ENCODE measurements around the gene COL16A1.

Gene COL16A1

DNA sequence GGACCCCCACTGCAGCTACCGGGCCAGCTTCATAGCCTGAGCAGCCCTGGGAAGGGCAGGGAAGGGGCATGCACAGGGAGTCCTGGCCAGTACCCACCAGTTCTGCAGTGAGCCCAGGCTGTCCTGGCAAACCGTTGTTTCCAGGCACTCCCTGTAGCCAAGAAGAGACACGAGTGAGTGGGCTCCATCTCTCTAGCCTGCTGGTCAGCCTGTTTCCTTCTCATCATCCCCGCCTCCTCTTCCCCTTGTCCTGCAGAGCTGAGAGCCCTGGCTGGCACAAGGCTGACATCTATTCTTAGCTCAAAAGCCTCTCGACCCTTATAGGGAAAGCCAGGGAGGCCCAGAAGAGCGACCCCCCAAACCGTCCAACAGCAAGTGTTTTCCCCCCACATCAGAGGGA, 28.7 kb downstream of the COL16A1 start:
- no peak for DNase-seq (ENCODE audit: low read depth)
- no peak overlapping the region for H3K4me3 ChIP-seq (ENCODE audit: control insufficient read depth, low read depth, low read length)
- TF ChIP-seq, protein P1, sequence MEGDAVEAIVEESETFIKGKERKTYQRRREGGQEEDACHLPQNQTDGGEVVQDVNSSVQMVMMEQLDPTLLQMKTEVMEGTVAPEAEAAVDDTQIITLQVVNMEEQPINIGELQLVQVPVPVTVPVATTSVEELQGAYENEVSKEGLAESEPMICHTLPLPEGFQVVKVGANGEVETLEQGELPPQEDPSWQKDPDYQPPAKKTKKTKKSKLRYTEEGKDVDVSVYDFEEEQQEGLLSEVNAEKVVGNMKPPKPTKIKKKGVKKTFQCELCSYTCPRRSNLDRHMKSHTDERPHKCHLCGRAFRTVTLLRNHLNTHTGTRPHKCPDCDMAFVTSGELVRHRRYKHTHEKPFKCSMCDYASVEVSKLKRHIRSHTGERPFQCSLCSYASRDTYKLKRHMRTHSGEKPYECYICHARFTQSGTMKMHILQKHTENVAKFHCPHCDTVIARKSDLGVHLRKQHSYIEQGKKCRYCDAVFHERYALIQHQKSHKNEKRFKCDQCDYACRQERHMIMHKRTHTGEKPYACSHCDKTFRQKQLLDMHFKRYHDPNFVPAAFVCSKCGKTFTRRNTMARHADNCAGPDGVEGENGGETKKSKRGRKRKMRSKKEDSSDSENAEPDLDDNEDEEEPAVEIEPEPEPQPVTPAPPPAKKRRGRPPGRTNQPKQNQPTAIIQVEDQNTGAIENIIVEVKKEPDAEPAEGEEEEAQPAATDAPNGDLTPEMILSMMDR (IDR thresholded peaks at IDR 0.05; ENCODE audit: control insufficient read depth, insufficient read depth, low read depth, low read length, missing control alignments): no peak

DNA sequence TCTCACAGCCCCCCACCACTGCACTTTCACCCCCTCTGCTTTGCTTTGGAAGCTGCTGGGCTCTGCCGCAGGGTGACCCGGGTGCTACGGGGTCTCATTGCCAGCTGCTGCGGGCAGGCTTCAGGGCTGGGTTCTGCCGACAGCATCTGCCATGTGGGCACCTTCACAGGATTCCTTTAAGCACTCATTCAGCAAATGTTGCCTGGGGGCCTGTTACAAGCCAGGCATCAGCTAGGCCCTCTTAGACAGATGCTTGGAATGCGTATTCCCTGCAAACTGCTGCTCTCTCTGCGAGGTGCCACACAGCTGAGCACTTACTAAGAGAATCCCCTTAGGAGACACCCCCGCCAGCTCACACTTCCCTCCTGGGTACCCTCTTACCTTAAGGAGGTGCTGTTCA, 29.2 kb downstream of the COL16A1 start:
- TF ChIP-seq, protein P1 (IDR thresholded peaks at IDR 0.05; ENCODE audit: control insufficient read depth, insufficient read depth, low read depth, low read length, missing control alignments): no peak
- H3K4me3 ChIP-seq (ENCODE audit: control insufficient read depth, low read depth, low read length): no peak overlapping the region
- no peak for DNase-seq (ENCODE audit: low read depth)

DNA sequence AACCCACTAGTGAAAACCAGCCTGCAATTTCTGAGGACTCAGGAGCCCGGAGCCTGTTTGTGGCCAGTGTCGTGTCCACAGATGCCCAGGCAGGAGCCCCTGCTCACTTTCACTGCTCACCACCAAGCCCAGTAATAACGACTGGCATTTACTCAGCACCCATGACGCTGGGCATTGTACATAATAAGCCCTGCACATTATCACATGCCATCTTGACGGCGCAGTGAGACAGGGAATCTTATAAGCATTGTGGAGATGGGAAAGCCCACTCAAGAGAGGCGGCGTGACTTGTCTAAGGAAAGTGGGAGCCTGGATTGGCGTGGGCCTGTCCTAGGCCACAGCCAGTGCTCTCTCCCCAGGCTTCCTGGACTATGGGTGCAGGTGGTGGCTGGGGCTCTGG, 30.4 kb downstream of the COL16A1 start:
- TF ChIP-seq, protein P1 (IDR thresholded peaks at IDR 0.05; ENCODE audit: control insufficient read depth, insufficient read depth, low read depth, low read length, missing control alignments): no peak

DNA sequence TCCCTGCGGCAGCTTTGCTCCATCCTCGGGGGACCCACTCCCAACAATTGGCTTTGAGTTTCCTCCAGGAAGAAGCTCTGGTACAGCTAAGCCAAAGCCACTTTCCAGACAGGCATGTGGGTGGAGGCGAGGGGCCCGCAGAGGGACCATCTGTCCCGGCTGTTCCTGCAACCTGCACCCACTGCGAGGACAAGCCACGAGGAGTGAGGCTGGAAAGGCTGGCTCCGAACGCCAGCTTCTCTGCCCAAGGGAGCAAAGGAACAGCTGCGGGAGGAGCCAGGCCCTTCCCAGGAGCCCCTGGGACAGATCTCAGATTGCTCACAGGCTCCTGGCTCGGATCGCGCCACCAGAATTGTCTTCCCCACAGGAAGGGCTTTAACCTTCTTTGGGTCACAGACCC, 30.8 kb downstream of the COL16A1 start:
- no peak for DNase-seq (ENCODE audit: low read depth)
- TF ChIP-seq, protein P1 (IDR thresholded peaks at IDR 0.05; ENCODE audit: control insufficient read depth, insufficient read depth, low read depth, low read length, missing control alignments): no peak

More for the DNA sequence above, 30.4 kb downstream of the COL16A1 start:
- DNase-seq (ENCODE audit: low read depth): no peak
- H3K4me3 ChIP-seq (ENCODE audit: control insufficient read depth, low read depth, low read length): no peak overlapping the region

DNA sequence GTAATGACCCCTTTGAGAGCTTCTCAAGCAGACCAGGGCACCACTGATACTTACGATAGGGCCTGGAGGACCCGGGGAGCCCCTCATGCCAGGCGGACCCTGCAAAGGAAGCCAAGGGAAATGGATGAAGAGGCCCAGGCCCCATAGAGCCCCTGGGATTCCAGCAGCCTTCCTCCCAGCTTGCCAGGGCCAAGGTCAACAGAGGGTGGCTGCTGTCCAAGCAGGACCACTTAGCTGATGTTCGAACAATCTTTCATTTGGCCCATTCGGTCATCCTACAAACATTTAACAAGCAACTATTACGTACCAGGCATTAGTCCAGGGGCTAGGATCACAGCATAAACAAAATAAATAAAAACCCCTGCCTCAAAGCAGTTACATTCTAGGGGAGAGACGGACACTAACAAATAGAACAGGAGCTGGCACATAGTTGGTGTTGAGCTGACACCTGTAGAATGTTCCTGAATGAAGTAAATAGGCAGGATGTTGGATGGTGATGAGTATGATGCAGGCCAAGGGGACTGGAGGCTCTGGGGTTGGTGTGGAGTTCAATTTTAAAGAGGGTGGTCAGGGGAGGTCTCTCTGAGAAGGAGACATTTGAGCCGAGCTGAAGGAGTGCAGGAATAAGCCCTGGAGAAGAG, 32.1 kb downstream of the COL16A1 start:
- TF ChIP-seq, protein P1 (IDR thresholded peaks at IDR 0.05; ENCODE audit: control insufficient read depth, insufficient read depth, low read depth, low read length, missing control alignments): no peak

More for the DNA sequence above, 30.8 kb downstream of the COL16A1 start:
- no peak overlapping the region for H3K4me3 ChIP-seq (ENCODE audit: control insufficient read depth, low read depth, low read length)

DNA sequence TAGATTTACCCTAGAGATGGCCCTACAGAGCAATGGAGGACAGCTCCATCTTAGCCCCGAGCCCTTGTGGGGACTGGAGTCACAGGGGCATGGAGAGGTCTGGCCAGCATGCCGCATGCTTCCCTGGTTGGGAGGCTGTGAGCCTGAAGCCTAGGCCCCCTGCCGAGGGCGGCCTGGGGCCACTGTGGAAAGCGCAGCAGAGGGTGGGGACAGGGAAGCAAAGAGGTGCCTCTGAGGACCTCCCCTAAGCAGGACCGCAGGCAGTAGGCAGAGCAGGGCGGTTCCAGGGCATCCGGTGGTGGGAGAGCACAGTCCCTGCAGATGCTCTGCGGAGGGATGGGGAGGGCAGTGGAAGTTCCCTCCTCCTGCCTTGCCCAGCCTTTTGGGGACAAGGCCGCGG, 32.7 kb downstream of the COL16A1 start:
- TF ChIP-seq, protein P1 (IDR thresholded peaks at IDR 0.05; ENCODE audit: control insufficient read depth, insufficient read depth, low read depth, low read length, missing control alignments): no peak
- no peak overlapping the region for H3K4me3 ChIP-seq (ENCODE audit: control insufficient read depth, low read depth, low read length)
- no peak for DNase-seq (ENCODE audit: low read depth)

More for the DNA sequence above, 32.1 kb downstream of the COL16A1 start:
- no peak for DNase-seq (ENCODE audit: low read depth)
- H3K4me3 ChIP-seq (ENCODE audit: control insufficient read depth, low read depth, low read length): no peak overlapping the region

Measured in AG09309 (cell line).